NCI-H446 treated with DMSO at 0.1 percent for 48 hours (cell line): ENCODE measurements around the gene LHFPL6.

ENCODE experiments used
- DNase-seq: peaks from one replicate; lab custom pipeline; 2025; lab: John Stamatoyannopoulos, UW

LHFPL6 gene

DNA sequence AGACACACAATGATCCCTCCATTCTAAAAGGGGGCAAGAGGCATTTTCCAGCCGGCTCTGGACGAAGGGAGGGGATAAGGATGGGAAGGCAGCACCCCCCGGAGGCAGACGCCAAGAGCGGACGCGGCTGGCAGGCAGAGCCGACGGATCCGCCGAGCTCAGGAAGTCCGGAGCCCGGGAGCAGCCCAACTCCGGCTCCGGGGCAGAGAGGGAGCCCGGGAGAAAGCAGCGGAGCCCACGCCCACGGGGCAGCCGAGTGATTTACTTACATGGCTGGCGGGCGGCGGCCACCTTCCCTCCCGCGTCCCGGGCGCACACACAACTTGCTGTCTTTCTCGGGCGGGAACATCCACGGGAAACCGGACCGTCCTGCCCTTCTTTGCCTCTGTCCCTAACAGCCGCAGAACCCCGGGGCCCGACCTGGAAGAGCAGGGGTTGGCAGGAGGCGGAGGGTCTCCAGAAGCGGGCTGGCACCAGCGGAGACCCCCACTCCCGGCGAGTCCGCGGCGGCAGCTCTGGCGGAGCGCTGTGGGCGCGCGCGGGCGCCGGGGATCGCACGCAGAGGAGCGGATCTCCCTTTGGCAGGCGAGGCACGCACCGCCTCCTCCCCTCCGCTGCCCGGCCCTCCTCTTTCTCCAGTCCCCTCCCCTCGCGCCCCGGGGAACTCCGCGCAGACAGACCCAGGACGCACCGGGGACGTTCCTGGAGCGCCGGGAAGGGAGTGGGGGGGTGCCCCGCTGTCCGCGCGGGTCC, at the start of gene LHFPL6:
Gene LHFPL6 (minus strand): TSS at position 580 of the 753 bp plus-strand sequence.
- peak; percentile 46 for DNase-seq

DNA sequence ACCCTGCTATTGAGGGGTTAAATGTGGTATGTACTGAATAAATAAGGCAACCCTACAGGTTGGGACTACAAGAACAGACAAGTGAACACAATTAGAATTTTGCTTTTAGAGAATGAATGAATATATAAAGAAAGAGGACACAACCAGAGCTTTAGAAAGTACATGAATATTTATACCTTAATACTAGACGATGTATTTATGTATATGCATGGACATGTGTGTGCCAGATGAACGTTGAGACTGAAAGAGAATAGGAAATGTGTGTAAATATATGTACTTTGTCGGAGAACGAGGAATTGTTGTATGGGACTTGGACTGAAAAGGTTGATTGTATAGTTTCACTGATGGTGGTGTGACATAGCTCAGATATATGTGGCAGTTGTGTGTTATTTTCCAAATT, 43.1 kb upstream of the LHFPL6 start:
- no peak for DNase-seq

DNA sequence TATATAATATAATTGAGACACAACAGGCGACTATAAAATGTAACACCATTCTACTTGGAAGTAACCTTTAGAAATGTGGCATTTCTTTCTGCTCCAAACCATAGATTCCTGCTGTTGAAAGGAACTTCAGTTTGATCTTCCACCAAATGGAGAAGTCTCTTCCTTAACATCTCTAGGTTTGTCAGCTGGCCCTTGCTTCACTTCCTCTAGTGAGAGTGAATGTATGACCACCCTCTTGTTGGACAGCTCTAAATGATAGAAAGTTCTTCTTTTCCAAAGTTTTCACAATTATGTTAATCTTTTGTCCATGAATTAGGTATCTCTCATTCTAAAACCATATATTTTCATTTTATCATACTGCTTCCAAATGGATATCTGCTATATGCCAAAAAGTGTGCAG, 38.7 kb upstream of the LHFPL6 start:
- DNase-seq, result no peak

DNA sequence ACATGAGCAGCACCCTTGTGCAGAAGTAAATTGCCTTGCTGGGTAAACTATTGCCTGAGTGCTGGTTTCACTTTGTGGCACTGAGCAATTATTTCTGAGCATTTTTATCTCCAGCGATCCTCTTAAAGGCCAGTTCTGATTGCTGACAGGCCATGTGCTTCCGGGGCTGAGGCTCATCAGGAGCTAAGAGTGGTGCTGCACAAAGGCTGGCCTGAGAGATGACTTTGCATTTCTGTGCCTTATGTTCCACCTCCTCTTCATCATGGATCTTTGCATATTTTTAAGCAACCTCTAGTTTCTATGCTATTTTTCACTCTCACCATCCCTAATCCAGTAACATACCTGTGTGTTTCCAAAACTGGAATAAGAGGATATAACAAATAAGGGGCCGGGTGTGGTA, 34.9 kb upstream of the LHFPL6 start:
- no peak for DNase-seq

DNA sequence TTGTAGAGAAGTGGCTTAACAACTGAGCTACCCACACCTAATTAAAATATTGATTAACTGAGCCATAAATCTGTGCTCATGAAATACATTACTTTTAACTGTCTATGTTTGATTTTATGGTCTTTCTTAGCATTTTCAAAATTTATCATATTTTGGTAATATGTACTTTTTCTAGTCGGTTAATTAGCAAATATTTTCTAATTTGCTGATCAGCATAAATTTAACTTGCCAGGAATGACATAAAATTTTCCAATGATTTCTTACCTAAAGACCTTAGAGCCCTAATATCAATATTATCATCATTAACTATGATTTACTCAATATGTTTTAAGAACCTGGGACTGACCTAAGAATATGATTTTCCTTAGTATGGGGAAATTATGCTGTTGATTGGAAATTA, 32.6 kb upstream of the LHFPL6 start:
- no peak for DNase-seq

DNA sequence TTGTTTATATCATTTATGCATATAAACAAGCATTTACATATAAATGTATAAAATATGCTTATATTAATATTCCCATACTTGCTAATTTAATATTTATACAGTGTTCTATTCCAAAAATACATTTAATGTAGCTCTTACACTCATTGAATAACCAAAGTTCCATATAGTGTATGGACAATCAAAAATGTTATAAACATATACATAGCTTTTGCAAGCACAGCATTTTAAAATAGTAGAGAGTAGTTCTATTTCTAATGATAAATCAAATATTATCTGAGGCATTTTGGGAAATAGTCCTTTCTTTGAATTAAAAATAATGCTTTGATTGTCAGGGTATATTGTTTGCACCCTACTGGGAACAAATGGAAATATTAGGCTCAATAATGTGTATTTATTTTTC, 30.0 kb upstream of the LHFPL6 start:
- DNase-seq, result no peak

DNA sequence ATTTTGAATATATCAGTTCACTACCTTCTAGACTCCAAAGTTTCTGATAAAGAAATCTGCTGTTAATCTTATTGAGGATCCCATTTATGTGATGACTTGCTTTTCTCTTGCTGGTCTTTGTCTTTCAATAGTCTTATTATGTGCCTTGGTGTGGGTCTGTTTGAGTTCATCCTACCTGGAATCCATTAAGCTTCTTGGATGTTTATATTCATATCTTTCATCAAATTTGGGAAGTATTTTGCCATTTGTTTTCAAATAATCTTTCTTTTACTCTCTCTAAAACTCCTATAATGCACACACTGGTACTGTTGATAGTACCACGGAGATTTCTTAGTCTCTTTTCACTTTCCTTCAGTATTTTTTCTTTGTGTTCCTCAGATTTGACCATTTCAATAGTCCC, 28.3 kb upstream of the LHFPL6 start:
- no peak for DNase-seq

DNA sequence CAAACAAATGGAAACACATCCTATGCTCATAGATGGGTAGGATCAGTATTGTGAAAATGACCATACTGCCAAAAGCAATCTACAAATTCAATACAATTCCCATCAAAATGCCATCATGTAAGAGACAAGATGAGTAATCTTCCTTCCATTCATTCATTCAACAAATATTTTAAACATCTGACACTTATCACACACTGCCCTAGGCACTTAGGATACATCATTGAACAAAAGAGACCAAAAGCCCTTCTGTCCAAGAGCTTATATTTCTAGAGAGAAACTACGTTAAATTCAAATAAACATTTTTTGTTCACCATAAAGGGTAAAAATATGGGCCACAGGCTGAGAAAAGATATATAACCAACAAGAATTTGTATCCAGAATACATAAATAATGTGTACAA, 20.5 kb upstream of the LHFPL6 start:
- no peak for DNase-seq

DNA sequence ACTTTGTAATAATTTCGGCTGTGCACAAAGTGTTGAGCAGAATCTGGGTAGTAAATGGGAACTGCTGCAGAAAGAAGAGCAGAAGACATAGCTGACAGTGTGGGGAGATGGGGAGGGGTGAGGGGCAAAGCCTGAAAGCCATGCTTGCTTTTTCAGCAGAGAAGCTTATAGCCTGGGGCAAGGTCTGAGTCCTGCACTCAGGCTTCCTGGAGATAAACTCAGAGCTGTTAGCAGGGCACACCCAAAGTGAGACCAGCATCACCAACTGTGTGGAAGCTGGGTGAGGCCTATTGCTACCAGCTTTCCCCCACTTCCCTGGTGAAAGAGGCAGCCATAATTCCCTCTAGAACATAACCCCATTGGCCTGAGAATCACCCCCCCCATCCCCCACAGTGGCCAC, 15.6 kb upstream of the LHFPL6 start:
- DNase-seq, result no peak

DNA sequence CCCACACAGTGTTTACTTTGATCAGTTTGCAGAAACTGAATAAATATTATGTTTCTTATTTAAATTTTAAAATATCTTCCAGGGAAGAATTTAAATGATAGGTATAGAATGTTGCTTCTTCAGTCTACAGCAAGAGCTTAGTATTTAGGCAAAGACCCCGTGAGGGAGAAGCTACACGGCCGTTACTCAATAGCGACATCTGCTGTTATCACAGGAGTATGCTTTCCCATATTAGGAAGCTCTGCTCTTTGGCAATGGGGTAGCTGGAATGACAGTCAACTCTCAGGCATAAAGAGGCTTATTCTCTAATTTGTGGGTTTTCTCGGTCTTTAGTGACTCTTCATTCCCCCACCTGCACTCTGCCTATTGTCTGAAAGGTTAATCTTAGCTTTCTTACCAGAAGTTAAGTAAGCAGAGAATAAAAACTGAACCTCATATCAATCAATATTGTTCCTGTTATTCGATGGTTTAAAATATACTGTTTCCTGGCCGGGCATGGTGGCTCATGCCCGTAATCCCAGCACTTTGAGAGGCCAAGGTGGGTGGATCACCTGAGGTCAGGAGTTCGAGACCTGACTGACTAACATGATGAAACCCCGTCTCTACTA, 13.2 kb upstream of the LHFPL6 start:
- DNase-seq, result peak; percentile 55

DNA sequence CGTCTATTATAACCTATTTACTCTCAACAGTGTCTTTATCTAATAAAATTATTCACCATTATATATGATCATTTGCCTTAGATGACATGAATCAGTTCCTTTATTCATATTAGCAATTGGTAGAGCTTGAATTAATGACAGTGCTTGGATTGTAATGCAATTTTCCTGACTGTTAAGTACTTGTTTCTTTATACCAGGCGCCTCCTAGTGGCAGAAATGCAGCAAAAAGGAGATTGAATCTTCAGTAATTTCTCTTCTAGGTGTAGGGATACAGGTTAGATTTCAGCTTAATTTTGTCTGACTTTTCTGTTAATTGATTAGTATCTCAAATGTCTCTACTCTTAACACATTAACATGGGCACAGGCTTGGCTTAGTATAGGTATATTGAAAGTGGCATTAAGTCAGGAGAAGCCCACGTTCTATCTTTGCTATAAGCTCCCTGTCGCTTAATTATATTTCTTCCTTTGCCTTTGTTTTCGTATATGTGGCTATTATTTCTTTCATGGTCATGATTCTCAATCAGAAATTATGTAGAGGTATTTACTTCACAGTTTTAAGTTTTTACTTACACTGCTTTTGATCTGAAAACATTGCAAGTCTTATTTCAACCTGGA, 9.1 kb upstream of the LHFPL6 start:
- DNase-seq, result peak; percentile 62

DNA sequence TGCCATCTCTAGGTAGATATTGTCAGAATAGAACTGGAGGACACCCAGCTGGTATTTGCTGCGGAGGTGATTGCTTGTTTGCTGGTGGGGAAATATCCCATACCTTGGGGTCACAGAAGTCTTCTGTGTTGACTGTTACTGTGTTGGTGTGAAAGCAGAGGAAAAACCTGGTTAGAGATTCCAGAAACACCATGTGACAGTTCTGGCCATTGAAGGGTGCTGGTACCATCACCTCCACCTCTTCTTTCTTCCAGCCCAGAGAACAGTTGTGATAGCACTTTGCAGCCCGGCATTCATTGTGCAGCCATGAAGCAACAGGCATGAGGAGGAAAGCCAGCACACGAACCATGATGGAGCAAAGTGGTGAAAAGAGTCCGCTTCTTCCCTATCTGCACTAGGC, 4.9 kb upstream of the LHFPL6 start:
- no peak for DNase-seq

DNA sequence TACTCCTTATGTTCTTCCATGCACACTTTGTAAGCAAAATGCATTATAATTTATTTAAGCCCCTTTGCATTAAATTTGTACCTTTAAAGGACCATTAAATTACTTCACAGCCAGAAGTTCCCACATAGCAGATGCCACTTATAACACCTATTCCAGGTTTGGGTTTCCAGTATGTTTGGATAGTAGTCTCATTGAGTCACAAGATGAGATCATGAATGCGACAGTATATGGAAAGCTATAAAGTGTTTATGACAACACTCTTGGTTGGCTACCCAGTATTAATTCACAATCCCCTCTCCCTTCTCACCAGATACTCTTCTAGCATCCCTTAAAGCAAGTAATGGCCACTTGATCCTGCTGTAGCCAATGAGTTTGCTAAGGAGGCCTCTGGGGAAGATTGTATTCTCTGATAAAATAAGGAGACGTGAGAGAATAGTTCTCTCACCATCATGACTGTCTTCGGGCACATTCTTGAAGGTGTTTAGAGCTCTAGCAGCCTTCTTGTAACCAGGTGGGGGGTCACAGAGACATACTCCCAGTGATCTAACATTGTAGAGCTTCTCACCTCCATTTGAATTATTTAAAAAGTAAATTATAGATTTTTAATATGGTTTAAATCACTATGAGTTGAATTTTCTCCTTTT, 2.8 kb upstream of the LHFPL6 start:
- DNase-seq, result no peak

DNA sequence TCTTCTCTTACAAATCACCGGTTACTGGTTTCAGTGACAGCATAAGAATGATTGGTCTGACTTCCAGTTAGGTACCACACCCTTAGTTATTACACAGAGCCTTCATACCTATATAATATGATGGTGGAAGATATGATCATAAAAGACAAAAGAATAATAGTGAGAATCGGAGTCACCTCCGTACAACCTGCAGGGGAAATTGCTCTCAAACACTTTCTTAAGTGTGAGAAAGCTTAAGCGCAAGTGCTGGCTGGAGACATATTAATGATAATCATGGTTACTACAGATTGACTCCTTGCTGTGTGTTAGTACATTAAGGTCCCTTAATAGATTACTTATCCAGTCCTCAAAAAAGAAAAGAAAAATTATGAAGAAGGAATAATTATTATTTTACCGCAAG, 1.8 kb upstream of the LHFPL6 start:
- DNase-seq, result no peak

DNA sequence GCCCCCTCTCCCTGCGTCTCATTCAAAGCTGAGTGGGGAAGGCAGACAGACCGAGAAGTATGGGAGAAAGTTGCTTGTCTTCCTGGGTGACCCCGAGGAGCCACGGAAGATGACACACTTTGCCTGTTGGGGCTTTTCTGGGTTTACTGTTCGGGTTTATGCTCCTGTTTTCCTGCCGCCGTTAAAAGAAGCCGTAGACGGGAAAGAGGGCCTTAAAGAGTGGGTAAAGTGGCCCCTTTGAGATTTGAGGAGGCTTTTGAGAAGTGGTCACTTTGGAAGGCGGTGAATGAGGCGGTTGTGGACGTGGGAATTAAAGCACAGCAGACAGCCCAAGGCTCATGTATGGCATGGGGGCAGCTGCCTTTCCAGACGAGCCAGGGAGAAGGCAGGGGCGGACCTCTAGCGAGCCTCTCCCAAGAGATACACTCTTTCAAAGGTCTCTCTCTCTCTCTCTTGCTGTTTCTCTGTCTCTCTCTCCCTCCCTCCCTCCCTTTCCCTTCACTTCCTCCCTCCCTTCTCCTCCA, 493 bp upstream of the LHFPL6 start:
- no peak for DNase-seq

DNA sequence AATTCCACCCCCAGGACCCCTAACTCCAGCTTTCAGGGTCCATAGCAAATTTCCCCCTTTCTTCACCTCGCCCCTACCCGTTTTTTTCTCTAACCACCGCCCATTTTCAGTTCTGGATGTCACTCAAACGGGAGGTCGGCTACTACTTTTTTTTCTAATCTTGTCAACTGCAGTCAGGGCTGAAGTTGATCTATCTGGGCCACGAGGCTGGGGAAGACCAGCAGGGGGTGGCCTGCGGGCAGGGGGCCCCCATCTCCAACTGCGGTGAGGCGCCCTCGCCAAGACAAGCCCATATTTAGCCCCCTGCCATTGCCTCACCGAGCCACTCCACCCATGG, 748 bp downstream of the LHFPL6 start:
- DNase-seq, result no peak

DNA sequence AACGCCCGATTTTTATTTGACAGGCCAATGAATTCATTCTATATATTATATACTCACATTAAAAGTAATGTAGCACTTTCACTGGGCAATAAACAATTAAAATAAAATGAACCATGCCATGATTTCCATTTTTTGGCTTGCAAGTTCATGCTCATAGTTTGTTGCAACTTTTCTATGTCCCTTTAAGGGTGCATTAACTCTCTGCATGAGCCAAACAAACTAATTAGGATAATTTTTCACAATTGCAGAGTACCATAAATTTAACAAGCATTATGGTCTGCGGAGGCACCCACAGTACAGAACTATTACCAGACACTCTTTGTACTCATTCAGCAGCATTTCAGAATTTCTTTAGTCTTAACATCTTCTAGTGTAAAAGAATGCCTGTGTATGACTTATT, 1.4 kb downstream of the LHFPL6 start:
- no peak for DNase-seq

DNA sequence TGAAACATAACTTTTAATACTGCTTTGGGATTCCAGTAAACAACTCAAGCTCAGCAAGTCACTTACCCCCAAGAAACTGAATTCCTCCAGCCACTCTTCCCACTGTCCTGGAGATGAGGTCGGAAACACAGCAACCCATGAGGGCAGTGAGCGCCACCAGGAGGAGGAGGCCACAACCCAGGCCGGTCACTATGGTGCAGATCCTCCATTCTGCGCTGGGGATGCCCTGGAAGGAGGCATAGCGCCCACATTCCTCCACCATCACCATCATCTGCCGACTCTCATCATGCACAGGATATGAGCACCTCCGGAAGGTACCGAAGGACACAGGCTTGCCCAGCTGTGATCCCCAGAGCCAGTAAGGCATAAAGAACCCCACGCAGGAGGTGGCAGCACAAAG, 2.2 kb downstream of the LHFPL6 start:
- peak; percentile 5 for DNase-seq

DNA sequence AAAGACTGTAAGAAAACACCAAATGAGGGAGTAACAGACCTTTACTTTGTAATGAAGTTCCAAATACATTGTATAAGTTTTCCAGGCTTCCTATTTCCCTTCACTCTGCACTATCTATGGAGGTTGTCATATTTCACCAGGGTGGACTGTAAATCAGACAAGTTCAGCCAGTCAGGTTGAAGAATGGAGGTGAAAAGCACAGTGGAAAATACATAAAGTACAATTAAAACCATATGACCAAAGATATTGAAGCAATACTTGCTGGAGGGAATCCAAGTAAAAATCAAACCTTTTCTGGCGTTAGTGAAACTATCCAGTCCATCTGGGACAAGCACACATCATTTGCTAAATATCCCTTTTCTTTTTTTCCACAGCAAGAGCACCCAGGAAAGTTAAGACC, 3.2 kb downstream of the LHFPL6 start:
- peak; percentile 20 for DNase-seq

DNA sequence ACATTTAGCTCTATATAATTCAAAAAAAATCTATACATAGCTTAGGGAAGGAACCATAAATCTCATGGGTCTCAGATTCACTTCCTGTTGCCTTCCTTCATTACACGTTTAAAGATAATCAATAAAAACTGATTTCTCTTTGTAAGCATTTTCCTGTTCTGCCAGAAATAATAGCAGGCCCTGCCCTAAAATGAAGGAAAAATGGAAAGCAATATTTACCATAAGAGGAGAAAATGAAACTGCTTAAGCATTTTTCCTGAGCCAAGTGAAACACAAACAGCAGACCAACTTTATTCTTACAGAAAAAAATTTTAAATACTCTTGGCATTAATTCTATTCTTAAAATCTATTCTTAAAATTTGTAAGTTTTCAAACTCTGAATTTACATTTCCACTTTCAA, 4.0 kb downstream of the LHFPL6 start:
- DNase-seq, result no peak

DNA sequence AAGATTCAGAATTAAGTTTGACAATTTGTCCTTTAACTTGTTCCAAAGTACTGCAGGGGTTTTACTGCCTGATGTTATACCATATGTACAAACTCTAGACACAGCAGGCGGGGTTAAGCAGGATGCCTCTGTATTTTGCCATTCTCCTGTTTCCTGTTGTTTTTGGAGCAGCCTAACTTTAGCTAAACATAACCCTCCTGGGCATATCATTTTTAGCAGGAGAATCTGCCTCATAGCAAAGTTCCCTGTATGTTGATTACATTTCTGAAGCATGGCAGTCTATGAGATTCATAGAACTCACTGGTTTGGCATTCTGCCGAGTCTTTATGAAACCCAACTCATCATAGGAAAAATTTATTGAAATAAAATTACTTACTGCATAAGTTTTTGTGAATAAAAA, 5.2 kb downstream of the LHFPL6 start:
- peak; percentile 27 for DNase-seq

DNA sequence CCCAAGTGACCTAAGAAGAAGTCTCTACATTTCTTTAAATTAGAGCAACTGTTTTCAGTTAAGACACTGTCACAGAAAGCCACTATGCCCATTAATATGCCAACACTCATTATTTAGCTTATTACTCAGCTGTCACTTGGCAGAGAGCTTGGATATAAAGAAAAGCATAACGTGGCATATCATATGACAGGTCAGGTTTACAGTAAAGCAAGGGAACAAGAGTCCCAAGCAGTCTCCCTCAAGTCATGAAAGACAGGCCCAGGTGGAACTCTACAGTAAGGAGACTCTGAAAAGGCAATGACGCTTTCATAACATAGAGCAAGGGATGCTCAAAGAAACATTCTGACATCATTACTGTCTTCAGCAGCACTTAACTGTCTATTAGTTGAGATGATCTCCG, 6.3 kb downstream of the LHFPL6 start:
- peak; percentile 5 for DNase-seq

DNA sequence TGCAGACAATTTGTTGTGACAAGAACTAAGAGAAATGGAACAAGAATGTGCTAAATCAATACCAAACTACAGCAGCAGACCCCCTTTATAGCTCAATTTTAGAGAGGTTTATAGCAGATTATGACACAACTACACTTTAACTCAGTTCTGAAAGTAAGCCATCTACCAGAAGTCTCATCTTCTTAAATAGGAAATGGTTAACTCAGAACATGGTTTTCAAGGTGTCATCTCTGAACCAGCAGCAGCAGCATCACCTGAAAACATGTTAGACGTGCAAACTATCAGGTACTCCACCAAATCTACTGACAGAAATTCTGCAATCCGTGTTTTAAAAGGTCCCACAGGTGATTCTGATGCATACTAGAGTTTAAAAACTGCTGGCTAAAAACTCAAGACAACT, 6.8 kb downstream of the LHFPL6 start:
- no peak for DNase-seq
